Left renal cortex interstitium (tissue), 4 donors: ENCODE measurements around the gene PPDPF. TPM values are rescaled to one million over a fixed set of nuclear protein-coding genes. Genes with fewer than 3 reads are reported as not detected.
"Not testable (repeated sequence)": the region's sequence is repeated elsewhere in the genome, so short reads cannot be mapped to it uniquely, and the experiment has no call there.

Experiments
- DNase-seq, 4 donors: peaks; one replicate each; pipeline ENCODE4 v3.0.0-alpha.2; 2013; ENCODE audit warnings: low read depth in 4 of 4, low spot score in 2 of 4, missing footprints in 1 of 4
- polyA plus RNA-seq, 4 donors: library from polyadenylated mRNA; unstranded; fragments of 120-200 nt; gene quantifications; one replicate each; pipeline ENCODE4 v1.2.1, GENCODE V29; 2013; ENCODE audit not compliant: insufficient read length in 4 of 4

Gene PPDPF, protein sequence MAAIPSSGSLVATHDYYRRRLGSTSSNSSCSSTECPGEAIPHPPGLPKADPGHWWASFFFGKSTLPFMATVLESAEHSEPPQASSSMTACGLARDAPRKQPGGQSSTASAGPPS
- 100 to 1,000 TPM; 118 to 425 (median 326) TPM for polyA plus RNA-seq

DNA sequence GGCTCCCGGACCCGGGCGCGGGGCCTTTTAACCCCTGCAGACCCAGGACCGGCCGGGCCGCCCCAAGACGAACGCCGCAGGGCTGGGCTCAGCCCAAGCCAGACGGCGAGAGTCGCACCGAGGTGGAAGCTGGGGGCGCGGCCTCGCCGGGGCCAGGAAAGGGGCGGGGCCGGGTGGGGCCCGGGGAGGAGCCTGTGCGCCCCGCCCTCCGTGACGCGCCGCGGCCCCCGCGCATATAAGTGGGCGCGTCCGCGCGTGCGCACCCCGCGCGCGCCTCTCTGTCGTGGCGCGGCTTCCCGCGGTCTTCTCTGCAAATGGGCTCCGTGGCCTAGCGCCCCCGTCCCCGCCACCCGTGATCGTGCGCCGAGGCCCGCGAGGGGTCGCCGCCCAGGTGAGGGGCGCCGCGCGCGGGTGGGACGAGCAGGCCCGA is at the start of gene PPDPF:
Gene PPDPF (plus strand): TSS at position 262 of the 430 bp plus-strand sequence. CDS start 544 bp downstream, outside the sequence.
- peak in 3 of 4 donors; percentile 71 to 76 (median 73) for DNase-seq

DNA sequence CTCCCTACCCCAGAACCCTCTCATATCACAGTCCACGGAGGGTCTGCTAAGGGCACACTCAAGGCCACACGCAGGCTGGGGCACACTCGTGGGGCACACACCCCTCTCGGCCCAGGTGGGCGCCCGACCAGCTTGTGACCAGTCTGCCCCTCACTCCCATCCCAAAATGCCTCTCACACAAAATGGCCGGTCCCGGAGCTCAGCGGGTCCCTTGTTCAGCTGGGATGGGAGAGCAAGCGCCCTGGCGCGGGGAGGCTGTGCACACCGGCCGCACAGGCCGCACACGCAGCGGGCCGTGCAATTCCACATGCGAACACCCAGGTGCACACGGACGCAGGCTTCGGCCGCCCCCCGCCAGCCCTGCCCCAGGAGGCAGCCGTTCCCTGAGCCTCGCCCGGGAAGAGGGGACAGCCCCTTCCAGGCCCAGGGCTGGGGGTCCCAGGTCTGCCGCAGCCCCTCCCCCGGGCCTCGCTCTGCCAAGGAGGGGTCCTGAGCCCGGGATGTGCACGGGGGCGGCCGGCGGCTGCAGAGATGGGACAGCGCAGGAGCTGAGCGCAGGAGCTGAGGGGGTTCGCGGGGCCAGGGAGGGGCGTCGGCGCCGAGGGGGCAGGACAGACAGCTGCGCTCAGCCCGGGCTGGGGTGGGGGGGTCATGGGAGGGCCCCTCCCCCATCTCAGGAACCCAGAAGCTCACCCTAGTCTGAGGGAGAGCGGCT is 49.4 kb upstream of the PPDPF start:
- no peak for DNase-seq

DNA sequence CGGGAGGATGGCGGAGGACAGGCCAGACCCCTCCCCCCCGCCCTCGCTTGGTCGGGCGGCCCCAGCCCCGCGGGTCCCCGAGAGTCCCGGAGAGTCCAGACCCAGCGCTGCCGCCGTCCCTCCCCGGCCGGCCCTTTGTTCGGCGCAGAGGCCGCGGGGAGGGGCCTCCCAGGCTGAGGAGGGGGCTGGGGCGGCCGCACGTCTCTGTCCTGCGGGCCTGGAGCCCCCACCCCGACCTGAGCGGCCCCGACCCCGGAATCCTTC is 48.9 kb upstream of the PPDPF start:
- DNase-seq, result no peak

DNA sequence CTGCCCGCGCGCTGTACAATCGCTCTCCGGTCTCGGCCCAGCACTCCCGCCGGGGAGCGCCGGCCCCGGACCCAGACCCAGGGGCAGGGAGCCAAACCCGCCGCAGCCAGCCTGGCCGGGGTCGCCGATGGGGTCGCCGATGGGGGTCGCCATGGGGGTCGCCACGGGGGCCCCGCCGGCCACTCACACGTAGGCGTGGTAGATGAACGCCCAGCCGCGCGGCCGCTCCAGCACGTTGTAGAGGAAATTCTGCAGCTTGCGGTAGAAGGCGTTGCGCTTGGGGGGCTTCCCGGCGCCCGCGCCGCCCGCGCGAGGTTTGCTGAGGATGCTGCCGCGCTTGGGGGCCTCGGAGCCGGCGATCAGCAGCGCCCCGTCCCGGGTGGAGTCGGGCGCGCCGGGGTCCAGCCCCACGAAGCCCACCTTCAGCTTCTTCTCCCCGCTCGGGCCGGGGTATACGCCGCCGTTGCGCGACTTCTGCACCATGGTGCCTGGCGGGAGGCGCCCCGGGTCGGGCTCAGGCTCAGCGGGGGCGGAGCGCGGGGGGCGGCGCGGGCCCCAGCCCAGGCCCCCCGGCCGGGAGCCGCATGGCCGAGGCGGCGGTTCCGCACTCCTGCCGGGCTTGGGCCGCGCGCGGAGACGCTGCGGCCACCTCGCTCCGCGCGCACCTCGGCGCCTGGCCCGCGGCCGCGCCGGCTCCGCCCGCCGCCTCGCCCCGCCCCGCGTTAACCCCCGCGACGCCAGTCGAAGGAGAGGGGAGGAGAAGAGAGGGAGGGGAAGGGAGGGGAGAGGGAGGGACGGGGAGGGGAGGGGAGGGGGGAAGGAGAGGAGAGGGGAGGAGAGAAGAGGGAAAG is 48.4 kb upstream of the PPDPF start, which contains the start of gene KCNQ2:
Gene KCNQ2 (minus strand): TSS at position 675 of the 851 bp plus-strand sequence. CDS start 192 bp downstream, at position 483.
- DNase-seq, result no peak

DNA sequence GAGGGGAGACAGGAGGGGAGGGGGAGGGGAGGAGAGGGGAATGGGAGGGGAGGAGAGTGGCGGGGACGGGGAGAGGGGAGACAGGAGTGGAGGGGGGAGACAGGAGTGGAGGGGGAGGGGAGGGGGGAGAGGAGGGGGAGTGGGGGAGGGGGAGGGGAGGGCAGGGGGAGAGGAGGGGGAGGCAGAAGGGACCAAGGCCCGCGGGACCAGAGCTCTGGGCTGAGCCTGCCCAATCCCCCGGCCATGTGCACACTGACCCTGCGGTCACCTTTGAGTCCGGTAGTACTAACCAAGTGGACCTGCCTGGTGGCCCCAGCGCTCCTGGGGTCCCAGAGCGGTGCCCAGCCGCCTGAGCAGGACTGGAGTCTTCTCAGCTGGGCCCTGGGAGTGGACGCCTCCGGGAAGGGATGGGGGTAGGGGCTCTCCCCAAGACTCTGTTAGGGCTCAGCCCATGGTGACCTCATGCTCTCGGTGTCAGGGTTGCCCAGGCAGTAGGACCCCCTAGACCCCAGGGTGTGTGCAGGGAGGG is 47.6 kb upstream of the PPDPF start:
- no peak for DNase-seq

DNA sequence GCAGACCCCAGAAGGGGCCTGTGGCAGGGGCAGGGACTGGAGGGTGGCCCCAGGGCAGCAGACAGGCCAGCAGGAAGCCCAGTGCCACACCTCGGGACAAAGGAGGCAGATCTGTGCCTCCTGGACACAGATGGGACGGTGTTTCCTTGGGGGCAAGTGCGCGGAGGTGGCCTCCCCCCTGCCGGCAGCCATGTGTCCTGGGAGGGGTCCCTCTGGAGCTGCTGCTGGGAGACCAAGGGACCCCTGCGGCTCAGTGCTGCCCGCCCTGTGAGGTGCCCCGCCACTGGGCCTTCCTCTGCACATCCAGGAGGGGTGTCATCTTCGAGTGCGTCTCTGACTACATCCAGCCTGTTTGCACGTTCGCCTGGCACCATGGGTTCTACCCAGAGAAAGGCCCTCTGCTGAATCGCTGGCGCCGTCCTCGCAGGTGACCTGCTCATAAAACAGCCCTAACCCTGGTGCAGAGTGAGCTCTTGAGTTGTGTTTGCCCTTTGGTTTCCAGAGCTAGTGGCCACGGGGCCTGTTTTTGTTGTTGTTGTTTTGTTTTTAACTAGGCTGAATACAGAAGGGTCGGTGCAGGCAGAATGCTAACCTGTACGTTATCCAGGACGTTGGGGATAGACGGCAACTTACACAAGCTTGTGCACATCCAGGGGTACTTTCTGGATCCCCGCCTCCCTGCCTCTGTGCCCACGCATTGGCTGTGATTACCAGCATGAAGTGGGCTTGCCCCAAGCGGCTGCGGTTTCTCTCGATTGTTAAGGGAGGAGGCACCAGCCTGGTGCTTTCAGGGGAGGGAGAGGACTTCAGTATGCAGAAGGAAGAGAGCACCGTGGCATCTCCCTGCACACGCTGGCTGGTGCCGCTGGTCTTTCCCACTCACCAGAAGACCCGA is 46.8 kb upstream of the PPDPF start:
- DNase-seq, result no peak

DNA sequence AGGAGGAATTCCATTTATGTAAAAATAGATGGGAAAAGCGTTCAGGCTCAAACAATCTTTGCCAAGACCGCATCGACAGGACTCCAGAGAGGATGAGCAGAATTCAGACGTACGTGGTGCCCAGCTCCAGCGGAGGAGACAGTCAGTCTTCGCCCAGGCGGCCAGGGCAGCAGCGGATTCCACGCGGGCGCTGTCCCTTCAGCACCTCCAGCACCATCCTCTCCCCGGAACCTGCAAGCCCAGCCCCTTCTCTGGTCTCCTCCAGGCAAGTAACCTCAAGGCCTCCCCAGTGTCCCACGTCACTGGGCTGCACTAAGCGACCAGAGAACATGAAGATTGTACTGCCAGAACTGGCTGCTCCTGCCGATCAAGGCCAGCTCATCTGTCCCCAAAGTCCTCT is 45.4 kb upstream of the PPDPF start:
- no peak for DNase-seq

DNA sequence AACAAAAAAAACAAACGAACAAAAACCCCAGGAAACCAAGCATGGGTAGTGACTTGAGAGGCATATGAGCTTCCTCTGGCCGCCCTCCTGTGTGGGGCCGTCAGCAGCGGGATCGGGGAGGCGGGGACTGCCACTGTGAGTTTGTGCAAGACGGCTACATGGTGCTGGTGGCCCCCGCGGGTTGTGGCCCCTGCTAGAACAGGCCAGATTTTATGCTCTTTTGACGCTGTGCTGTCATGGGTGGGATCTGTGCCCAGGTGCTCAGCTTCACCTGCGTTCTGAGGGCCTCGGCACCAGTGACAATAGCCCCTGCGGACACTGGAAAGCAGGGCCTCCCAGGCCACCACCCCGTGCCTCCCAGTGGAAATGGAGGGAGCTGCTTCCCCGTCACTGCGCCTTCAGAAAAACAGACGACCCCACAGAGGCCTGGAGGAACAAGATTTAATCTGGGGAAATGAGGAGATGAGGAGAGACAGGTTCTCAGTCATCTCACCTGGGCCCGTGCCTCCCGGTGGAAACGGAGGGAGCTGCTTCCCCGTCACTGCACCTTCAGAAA is 43.4 kb upstream of the PPDPF start:
- no peak for DNase-seq

DNA sequence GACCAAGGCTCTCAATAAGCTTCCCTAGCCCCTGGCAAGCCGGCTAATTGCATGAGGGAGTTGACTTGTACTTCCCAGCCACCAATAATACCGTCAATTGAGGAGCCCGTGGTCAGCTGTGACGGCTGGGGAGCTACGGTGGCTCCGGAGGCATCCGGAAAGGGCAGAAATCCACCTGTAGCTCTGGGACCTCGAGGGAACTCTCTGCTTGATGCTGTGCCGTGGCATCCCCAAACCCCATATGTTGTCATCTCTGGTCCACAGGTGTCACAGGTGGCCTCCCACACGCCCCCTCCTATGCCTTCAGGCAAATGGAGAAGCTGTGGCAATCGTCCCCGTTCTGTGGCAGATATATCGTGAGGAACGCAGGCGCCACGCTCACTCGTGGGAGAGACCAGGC is 42.6 kb upstream of the PPDPF start:
- DNase-seq, result no peak

DNA sequence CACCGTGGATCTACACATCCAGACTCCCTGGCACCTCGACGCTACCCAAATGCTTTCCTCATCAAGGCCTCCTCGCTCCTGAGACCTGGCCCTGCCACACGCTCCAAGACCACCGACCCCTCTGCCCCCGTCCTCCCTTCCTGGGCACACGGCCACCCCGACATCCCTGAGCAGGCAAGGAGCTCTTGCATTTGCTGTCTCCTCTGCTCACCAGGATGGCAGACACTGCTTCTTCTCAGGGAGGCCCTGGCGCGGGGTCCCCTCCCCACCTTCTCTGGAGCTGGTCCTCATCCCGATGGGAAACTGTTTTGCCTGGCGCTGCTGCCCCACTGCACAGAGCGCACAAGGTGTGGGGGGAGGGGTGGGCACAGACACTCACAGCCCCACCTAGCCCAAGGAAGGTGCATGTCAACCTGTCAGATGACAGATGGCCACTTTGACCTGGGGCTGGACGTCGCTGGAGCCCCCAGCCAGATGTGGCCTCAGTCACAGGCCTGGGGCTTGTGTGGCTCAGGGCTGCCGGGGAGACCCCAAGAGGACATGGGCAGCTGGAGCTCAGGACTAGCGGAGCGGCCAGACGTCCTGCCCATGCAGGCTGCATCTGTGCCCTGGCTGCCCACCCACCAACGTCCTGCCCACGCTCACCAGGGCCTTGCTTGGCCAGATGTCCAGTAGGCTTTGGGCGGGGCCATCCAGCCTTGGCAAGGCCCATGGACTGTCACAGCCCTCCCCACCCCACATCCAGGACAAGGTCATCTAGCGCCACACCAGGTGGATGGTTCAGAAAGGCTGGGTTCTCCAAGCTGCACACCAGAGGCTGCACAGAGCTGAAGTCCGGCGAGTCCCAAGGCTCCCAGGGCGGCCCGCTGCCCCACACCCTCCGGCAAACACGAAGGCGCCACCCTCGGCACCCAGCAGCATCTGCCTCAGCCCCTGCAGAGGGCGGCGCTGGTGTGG is 41.9 kb upstream of the PPDPF start:
- DNase-seq, result no peak

DNA sequence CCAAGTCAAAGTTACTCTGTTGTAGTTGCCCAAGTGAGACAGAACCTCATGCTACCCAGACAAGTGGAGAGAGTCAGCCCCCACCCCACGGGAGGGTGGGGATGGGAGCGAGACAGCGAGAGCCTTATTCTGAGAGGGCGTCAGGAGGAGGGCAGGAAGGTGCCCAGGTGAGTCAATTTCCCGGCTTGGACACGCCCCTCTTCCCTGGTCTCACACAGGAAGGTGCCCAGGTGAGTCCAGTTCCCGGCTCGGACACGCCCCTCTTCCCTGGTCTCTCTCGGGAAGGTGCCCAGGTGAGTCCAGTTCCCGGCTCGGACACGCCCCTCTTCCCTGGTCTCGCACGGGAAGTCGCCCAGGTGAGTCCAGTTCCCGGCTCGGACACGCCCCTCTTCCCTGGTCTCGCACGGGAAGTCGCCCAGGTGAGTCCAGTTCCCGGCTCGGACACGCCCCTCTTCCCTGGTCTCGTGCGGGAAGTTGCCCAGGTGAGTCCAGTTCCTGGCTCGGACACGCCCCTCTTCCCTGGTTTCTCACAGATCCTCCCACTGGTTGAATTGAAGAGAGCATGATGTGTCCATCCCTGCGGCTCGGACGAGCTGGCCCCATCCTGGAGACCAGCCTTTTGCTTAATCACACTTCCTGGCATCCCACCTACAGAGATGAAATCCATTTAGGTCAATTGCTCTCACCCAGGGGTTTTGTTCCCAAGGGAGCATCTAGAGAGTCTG is 40.7 kb upstream of the PPDPF start:
- DNase-seq, result not testable (repeated sequence)

DNA sequence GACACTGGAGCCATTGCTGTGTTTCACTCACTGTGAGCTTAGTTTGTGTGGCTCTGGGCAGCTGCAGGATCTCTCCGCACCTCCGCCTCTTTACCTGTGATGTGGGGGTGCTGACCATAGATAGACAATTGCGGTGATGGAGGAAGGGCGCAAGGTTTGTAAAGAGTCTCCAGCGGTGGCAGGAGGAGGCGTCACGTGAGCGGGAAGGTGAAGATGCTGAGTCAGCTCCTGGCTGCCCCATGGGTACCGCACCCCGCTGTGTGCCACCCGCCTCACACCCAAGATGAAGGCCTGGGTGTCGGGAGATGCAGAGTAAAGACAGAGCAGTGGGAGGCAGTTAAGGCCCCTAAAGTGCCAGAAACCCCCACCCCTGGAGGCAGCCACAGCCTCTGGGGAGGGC is 39.1 kb upstream of the PPDPF start:
- DNase-seq, result no peak

DNA sequence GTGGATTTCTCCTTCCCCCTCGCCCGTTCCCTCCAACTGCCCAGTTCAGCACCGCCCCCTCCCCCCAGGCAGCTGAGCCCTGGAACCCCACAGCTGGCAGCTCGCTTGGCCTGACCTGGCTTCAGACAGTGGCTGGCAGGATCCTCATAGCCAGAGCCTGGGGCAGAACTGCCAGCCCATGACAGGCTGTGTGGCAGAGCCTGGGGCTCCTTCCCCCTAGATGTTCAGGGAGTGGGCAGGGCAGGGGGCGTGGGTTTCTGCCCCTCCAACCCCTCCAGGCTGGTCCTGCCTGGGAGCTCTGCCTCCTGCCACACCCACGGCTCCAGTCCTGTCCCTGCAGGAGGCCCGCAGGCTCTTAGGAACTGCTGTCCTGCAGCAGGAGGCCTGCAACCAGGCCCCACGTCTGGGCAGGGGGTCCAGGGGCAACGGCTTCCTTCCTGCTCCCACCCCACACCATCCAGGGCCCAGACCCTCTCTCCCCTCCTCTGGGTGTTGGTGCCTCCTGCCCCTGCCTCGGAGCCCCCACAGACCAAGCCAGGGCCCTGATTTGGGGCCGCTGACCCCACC is 38.5 kb upstream of the PPDPF start:
- no peak for DNase-seq

DNA sequence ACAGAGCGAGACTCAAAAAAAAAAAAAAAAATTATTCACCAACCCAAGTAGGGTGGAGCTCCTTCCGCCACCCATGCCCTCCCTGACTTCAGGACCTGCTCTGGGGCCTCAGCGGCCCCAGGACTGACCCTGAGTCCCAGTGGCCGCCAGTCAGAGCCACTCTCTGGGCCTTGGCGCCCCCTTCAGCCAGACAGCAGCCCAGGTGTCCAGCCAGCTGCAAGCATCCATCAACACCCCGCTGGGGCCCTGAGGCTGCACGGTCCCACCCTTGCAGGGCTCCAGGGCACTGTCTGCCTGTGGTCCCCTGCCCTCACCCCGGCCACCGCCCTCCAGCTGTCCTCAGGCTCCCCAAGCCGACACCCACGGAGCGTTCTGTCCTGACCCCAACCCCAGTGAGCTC is 36.7 kb upstream of the PPDPF start:
- DNase-seq, result no peak

DNA sequence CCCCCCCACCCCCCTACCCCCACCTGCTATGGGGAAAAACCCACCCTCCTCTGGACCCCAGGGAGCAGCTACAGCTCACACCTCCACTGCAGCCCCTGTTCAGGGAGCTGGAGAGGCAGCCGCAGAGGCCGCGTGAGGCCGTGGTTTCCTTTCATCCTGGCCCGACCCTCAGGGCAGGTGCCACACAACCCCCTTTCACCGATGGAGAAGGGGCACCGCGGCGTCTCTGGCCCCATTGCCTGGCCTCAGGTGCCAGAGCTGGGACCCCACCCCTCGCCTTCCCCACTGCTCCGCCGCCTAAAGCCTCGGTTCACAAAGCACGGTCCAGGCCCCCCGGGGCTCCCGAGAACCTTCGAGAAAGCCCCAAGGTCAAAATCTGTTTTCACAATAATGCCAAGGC is 36.3 kb upstream of the PPDPF start:
- DNase-seq, result no peak

DNA sequence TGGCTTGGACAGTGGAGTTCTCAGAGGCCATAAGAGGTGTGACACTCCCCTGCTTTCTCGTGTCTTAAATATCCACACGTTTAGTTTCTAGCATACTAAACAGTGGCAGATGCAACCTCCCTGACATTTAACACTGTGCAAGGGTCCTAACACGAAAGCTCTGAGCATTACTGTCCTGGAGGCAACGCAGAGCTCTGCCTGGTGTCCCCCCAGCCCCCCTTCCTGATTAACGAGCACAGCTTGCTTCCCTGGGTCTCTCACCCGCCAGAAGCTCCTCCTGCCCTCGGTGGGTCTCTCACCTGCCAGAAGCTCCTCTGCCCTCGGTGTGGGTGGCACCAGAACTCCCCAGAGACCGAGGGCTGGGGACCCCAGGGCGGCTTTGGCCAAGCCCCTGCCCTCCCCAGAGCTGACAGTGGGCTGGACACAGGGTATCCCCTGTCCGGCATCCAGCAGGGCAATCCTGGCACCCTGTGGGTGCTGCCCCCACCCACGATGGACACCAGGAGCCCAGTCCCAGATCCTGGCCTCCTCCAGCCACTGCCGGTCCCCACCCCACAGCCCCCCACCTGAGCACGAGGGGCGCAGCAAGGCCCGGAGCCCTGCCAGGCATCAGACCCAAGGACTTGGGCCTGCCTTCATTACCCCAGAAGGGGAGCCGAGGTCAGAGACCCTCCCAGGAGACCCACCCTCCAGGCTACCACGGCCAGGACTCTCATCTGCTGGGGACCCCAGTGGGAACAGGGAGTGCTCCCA is 35.7 kb upstream of the PPDPF start:
- DNase-seq, result no peak

DNA sequence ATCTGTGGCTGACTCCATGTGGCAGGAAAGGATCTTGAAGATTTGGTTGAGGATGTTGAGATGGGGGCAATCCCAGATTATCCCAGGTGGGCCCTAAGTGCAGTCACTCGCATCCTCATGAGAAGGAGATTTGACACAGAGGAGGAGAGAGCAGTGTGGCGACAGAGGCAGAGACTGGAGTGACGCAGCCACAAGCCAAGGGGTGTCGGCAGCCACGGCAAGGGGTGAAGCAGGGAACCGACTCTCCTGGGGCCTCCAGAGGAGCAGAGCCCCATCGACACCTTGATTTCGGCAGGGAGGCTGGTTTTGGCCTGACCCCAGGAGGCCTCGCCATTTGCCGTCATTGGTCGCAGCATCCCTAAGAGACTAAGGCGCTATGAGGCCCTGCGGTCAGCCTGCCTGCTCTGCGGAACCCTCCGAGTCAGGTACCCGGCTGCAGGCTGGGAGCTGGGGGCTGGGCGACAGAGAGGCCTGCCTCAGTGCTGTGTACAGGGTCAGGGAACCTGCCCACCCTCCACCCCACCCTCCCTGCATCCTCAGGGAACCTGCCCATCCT is 34.2 kb upstream of the PPDPF start:
- DNase-seq, result no peak
